Thymus (tissue), 11 donors: ENCODE measurements around the gene NMNAT1. TPM values are rescaled to one million over a fixed set of nuclear protein-coding genes. Genes with fewer than 3 reads are reported as not detected.
"Not testable (repeated sequence)": the region's sequence is repeated elsewhere in the genome, so short reads cannot be mapped to it uniquely, and the experiment has no call there.

Source experiments
- DNase-seq, 9 donors: peaks; one replicate each; pipeline ENCODE4 v3.0.0-alpha.2; 2013; ENCODE audit warnings: low spot score in 9 of 9, low read depth in 6 of 9, missing footprints in 1 of 9
- H3K27ac ChIP-seq, 2 donors: one replicate each; pipeline ENCODE4 v1.5.1; 2013; ENCODE audit warnings: control low read depth in 1 of 2, low read depth in 1 of 2, low read length in 1 of 2, mild to moderate bottlenecking in 1 of 2, moderate library complexity in 1 of 2
- H3K27me3 ChIP-seq, 2 donors: one replicate each; pipeline ENCODE4 v1.5.1; 2013; ENCODE audit warnings: low read length in 1 of 2; ENCODE audit not compliant: control insufficient read depth in 2 of 2, insufficient read depth in 1 of 2
- H3K36me3 ChIP-seq, 2 donors: one replicate each; pipeline ENCODE4 v1.5.1; 2013; ENCODE audit warnings: low read length in 1 of 2, mild to moderate bottlenecking in 1 of 2, moderate library complexity in 1 of 2; ENCODE audit not compliant: control insufficient read depth in 2 of 2, insufficient read depth in 2 of 2
- H3K4me1 ChIP-seq, 2 donors: one replicate each; pipeline ENCODE4 v1.5.1; 2013; ENCODE audit warnings: low read length in 2 of 2; ENCODE audit not compliant: control insufficient read depth in 2 of 2, insufficient read depth in 2 of 2
- H3K4me3 ChIP-seq, 2 donors: one replicate each; pipeline ENCODE4 v1.5.1; 2013; ENCODE audit warnings: low read length in 2 of 2, control low read depth in 1 of 2, mild to moderate bottlenecking in 1 of 2
- H3K9me3 ChIP-seq, 2 donors: one replicate each; pipeline ENCODE4 v1.5.1; 2013; ENCODE audit warnings: low read length in 1 of 2, mild to moderate bottlenecking in 1 of 2; ENCODE audit not compliant: control insufficient read depth in 2 of 2, insufficient read depth in 1 of 2
- WGBS: extraction: QIAGEN DNeasy Blood & Tissue Kit; methylation state at CpG from one replicate; pipeline ENCODE4 v1.1.7; 2013; 5-methylcytosine and 5-hydroxymethylcytosine counted together
- polyA plus RNA-seq: library from polyadenylated mRNA; stranded (reverse); fragments of 200-250 nt; gene quantifications from one replicate; pipeline ENCODE4 v1.2.3, GENCODE V29; 2013
- total RNA-seq: library from RNA; stranded (reverse); fragments of 120-200 nt; gene quantifications from one replicate; pipeline ENCODE4 v1.2.4, GENCODE V29; 2013
- donor health status: healthy.

Gene NMNAT1
- total and polyA plus RNA-seq, 2 donors: 7.0 to 9.3 TPM

DNA sequence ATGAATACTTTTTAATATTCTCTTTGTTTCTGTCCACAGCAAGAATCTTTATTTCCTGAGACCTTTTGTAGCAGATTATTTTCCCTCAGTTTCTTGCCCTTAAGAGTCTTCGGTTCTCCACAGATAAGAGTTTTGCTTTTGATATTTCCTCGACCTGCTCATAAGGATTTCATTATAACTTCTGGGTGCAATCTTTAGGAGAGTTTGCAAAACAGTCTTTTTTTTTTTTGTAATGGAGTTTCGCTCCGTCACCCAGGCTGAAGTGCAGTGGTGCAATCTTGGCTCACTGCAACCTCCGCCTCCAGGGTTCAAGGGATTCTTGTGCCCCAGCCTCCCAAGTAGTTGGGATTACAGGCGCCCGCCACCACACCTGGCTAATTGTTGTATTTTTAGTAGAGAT is 79.4 kb downstream of the NMNAT1 start:
- DNase-seq: no peak
- no peaks in the 10 kb centered on the region for H3K4me1 ChIP-seq
- no peaks in the 10 kb centered on the region for H3K27me3 ChIP-seq
- H3K4me3 ChIP-seq: no peak overlapping the region
- 90% methylated on average over 7 of the region's 7 CpGs for WGBS
- H3K36me3 ChIP-seq: no peaks in the 10 kb centered on the region
- peaks cover 0 to 3% of the 10 kb centered on the region in 2 donors for H3K9me3 ChIP-seq
- H3K27ac ChIP-seq: no peak overlapping the region

DNA sequence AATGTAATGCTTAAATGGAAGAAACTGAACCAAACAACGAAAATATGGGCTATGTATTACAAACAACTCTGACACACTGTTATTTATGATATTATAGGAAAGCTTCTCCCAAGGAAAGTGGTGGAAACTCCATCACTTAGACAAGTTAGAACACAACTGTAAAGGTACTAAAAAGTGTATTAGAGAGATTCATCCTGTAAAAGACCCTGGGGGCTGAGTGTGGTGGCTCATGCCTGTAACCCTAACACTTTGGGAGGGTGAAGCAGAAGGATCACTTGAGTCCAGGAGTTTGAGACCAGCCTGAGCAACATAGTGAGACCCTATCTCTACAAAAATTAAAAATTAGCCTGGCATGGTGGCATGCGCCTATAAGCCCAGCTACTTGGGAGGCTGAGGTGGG is 82.1 kb downstream of the NMNAT1 start:
- DNase-seq: no peak
- H3K4me3 ChIP-seq: no peak overlapping the region
- H3K9me3 ChIP-seq: no peaks in the 10 kb centered on the region
- no peak overlapping the region for H3K27ac ChIP-seq
- no peaks in the 10 kb centered on the region for H3K36me3 ChIP-seq
- H3K27me3 ChIP-seq: no peaks in the 10 kb centered on the region
- no peaks in the 10 kb centered on the region for H3K4me1 ChIP-seq
- 94% methylated on average over 2 of the region's 2 CpGs for WGBS

- Histone ChIP-seq H3K4me1 (peaks cover 0 to under 1% of the 10 kb centered on the region in 2 donors), H3K9me3 (no peaks in the 10 kb centered on the region), H3K36me3 (no peaks in the 10 kb centered on the region), H3K27ac (no peak overlapping the region), H3K27me3 (no peaks in the 10 kb centered on the region), H3K4me3 (no peak overlapping the region)
- DNase-seq: no peak
These were observed 83.8 kb downstream of the NMNAT1 start for GRCh38 chr1:10027027-10027426.

- not testable (repeated sequence) for H3K36me3 ChIP-seq, H3K4me1 ChIP-seq, DNase-seq, H3K4me3 ChIP-seq, H3K9me3 ChIP-seq, H3K27ac ChIP-seq, H3K27me3 ChIP-seq
- 98% methylated on average over 24 of the region's 24 CpGs for WGBS
These were observed 85.8 kb downstream of the NMNAT1 start for GRCh38 chr1:10028956-10029500.

- H3K4me1 ChIP-seq: peaks cover 4 to 8% of the 10 kb centered on the region in 2 donors
- no peak for DNase-seq
- H3K27me3 ChIP-seq: no peaks in the 10 kb centered on the region
- 98% methylated on average over 3 of the region's 3 CpGs for WGBS
- no peaks in the 10 kb centered on the region for H3K36me3 ChIP-seq
- H3K27ac ChIP-seq: no peak overlapping the region
- no peak overlapping the region for H3K4me3 ChIP-seq
- H3K9me3 ChIP-seq: no peaks in the 10 kb centered on the region
These were observed 88.2 kb downstream of the NMNAT1 start for GRCh38 chr1:10031461-10031860.

DNA sequence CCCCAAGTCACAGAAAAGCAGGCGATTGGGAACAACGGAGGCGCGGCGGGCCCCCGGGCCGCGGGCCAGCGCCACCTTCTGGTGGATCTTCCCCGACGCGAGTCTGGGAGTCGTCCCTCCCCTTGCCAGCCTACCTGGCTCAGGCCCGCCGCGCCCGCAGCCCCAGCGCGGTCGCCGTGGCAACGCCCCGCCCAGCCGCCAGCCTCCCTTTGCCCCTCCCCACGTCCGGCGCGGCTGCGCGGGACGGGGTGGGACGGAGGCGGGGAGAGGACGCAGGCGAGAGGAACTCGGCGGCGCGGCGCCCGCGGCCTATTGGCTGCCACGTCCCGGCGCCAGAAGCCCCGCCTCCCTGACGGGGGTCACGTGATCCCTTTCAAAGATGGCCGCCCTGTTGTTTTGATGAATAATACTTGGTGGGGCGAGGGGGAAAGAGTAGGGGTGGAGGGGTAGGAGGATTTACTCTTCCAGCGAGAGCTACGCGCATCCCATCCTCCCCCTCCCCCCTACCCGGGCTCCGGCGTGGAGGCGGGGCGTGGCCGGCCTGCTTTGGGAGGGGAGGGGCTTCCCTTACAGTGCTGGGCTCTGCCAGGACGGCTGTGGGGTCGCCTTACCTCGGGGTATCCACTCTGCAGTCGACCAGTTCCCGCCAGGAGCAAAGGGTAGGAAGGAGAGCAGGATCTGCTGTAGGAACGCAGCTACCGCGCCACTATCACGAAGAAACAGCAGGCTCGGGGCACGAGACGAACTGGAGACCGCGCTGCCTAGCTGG is 89.5 kb downstream of the NMNAT1 start, which contains the start of gene UBE4B:
UBE4B (plus strand) TSS at position 369 of the 769 bp plus-strand sequence. CDS start 713 bp downstream, outside the sequence.
- peaks cover 4 to 8% of the 10 kb centered on the region in 2 donors for H3K4me1 ChIP-seq

DNA sequence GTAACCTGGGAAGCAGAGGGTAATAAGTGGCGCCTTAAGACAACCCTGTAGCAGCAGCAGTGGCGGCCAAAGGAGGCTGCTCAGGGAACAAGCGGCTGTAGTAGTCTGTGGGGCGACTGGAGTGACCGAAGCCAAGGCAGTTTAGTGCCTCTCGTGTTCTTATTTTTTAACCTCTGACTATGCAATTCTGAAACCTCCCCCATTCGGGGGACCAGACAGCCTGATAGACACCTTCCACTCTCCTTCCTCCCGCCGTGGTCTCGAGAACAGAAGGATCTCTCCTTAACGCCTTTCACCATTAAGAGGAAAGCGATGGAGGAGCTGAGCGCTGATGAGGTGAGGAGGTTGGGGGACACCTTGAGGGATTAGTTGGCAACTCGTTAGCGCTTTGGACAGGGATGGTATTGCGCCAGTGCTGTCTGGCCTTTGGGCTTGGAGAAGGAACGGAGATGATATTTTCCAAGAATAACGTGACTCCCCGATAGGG is 90.1 kb downstream of the NMNAT1 start:
- H3K9me3 ChIP-seq: no peaks in the 10 kb centered on the region
- peak overlapping the region; percentile 84 to 91 for H3K27ac ChIP-seq
- H3K4me3 ChIP-seq: peak overlapping the region; percentile 63 to 73
- WGBS: under 1% methylated on average over 19 of the region's 19 CpGs
- peaks cover 4 to 12% of the 10 kb centered on the region in 2 donors for H3K36me3 ChIP-seq
- peak in 3 of 9 donors; percentile 1 to 11 (median 11) for DNase-seq
- no peaks in the 10 kb centered on the region for H3K27me3 ChIP-seq
- H3K4me1 ChIP-seq: peaks cover 4 to 8% of the 10 kb centered on the region in 2 donors

More for the DNA sequence above, 89.5 kb downstream of the NMNAT1 start, which contains the start of gene UBE4B:
- under 1% methylated on average over 73 of the region's 73 CpGs for WGBS
- peak; percentile 92 to 99 (median 98) for DNase-seq
- no peaks in the 10 kb centered on the region for H3K27me3 ChIP-seq
- no peaks in the 10 kb centered on the region for H3K9me3 ChIP-seq
- H3K4me3 ChIP-seq: peak within 1 kb of the TSS; percentile 63 to 73
- H3K36me3 ChIP-seq: peaks cover 4 to 6% of the 10 kb centered on the region in 2 donors
- peak within 1 kb of the TSS; percentile 84 to 91 for H3K27ac ChIP-seq

Other genes starting within 250 kb of the NMNAT1 start
- 27.0 TPM for gene CLSTN1, start 119.5 kb upstream of the NMNAT1 start, total RNA-seq
- gene CLSTN1, start 119.5 kb upstream of the NMNAT1 start, polyA plus RNA-seq: 63.1 TPM
- gene CTNNBIP1, start 33.2 kb upstream of the NMNAT1 start, total RNA-seq: 18.5 TPM
- gene CTNNBIP1, start 33.2 kb upstream of the NMNAT1 start, polyA plus RNA-seq: 16.7 TPM
- gene LZIC, start 84 bp upstream of the NMNAT1 start, total RNA-seq: 41.2 TPM
- 26.0 TPM for gene LZIC, start 84 bp upstream of the NMNAT1 start, polyA plus RNA-seq
- gene RBP7, start 53.8 kb downstream of the NMNAT1 start, total RNA-seq: 4.2 TPM
- gene RBP7, start 53.8 kb downstream of the NMNAT1 start, polyA plus RNA-seq: 91.0 TPM
- gene UBE4B, start 89.5 kb downstream of the NMNAT1 start, total RNA-seq: 16.3 TPM
- gene UBE4B, start 89.5 kb downstream of the NMNAT1 start, polyA plus RNA-seq: 20.5 TPM